GM19463 (cell line): ENCODE results near the gene PEX3.

Experiments
- ATAC-seq: cut with Tn5 transposase; IDR thresholded peaks from one replicate; pipeline ENCODE4 v1.9.1; 2021; ENCODE audit warnings: mild to moderate bottlenecking, moderate library complexity; ENCODE audit not compliant: unreplicated experiment

Gene PEX3

GRCh38 chr6:143536461-143536865 lies 85.9 kb downstream of the PEX3 start:
- peak; percentile 70 for ATAC-seq

DNA sequence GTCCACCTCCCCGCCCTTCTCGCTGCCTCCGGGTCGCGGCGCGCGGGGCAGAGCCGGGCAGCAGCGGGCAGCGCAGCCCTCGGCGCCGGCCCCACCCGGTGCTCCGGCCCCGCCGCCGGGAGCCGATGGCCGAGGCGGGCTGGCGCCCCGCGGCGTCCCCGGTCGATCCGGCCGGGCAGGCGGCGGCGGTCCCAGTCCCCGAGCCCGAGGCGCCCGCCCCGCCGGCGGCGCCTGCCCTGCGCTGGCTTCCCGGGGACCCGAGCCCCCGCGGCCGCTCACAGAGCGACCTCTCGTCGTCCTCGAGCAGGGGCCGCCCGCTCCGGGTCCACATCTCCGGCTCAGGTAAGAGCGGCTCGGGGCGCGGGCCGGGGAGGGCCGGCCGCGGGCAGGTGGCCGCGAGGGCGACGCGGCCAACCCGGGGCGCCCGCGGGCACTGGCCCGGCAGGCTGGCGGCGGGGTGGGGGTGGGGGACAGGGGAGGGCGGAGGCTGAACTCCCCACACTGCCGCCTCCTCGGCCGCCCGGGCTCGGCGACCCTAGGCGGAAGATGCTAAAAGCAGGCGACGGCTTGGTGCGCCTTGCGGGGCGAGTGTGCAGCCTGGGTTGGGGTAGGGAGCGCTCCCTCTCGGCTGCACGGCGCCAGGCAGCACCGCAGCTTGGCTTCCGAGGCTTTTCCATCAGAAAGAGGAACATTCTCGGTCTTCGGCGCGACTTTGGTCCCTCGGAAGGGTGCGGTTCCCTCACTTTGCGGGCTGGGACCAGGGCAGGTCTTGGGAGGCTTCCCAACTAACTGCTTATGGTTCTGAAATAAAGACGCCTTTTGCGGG lies 86.5 kb downstream of the PEX3 start:
- ATAC-seq = peak; percentile 57

DNA sequence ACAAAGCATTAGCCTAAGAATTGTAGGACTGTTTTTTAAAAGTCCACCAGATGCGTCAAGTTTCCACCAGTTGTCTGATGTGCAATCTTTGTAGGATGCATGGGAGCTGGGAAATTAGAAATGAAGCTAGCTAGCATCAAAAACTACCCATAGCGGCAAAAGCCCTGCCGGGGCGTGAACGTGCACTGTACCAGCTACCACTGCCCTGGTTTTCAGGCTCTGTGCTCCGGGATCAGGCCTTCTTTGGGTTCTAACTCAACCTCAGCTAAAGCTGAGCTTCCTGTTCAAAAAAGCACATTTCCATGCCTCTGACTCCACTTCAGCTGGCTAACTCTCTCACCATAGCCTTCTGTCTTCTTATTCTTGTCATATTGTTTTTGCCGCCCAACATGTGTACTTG lies 87.8 kb downstream of the PEX3 start:
- no peak for ATAC-seq

GRCh38 chr6:143539106-143539505 lies 88.5 kb downstream of the PEX3 start:
- no peak for ATAC-seq

- ATAC-seq = no peak
Measured at GRCh38 chr6:143539734-143540133, 89.1 kb downstream of the PEX3 start.

DNA sequence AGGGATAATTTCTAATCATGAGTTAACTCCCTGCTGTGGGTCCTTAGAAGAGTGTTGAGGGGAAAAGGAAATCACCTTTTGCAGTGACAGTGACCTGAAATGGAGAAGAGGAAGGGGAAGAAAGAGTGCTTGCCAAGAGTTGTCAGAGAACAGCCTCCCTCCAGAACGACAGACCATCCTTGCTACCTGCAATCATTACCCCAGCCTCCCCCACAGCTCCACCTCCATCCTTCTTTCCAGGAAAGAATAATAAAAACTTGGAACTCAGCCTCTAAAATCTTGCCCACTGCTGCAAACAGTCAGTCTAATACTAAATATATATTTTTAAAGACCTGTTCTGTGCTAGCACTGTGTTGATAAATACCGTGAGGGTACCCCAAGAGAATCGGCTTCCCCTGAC lies 89.6 kb downstream of the PEX3 start:
- no peak for ATAC-seq
